Smooth muscle cell (in vitro differentiated cells): ENCODE measurements around the gene MACROD1. TPM values are rescaled to one million over a fixed set of nuclear protein-coding genes. Genes with fewer than 3 reads are reported as not detected.

Experiments
- DNase-seq: peaks from one replicate; lab custom pipeline; 2025; ENCODE audit not compliant: unreplicated experiment; lab: John Stamatoyannopoulos, UW
- H2AFZ ChIP-seq: fragments of 200-600 bp; sonication (generic); 2 replicates; pipeline ENCODE4 v1.6.0; 2016; ENCODE audit warnings: antibody characterized with exemption, low read depth, mild to moderate bottlenecking
- H3F3A ChIP-seq: fragments of 200-600 bp; sonication (generic); 2 replicates; pipeline ENCODE4 v1.6.0; 2017; ENCODE audit warnings: antibody characterized with exemption, low read depth
- H3K27ac ChIP-seq: fragments of 200-600 bp; sonication (generic); 2 replicates; pipeline ENCODE4 v1.5.1; 2016; ENCODE audit warnings: low read depth, mild to moderate bottlenecking
- H3K27me3 ChIP-seq: fragments of 200-600 bp; sonication (generic); 2 replicates; pipeline ENCODE4 v1.6.1; 2016; ENCODE audit warnings: low read depth, mild to moderate bottlenecking
- H3K36me3 ChIP-seq: fragments of 200-600 bp; sonication (generic); 2 replicates; pipeline ENCODE4 v1.5.1; 2016; ENCODE audit warnings: low read depth
- H3K4me1 ChIP-seq: fragments of 200-600 bp; sonication (generic); 2 replicates; pipeline ENCODE4 v1.5.1; 2016; ENCODE audit warnings: low read depth
- H3K4me2 ChIP-seq: fragments of 200-600 bp; sonication (generic); 2 replicates; pipeline ENCODE4 v1.6.0; 2016; ENCODE audit warnings: mild to moderate bottlenecking
- H3K4me3 ChIP-seq: fragments of 200-600 bp; sonication (generic); 2 replicates; pipeline ENCODE4 v1.5.1; 2016; ENCODE audit warnings: mild to moderate bottlenecking
- H3K79me2 ChIP-seq: fragments of 200-600 bp; sonication (generic); 2 replicates; pipeline ENCODE4 v1.6.0; 2016; ENCODE audit warnings: low read depth, mild to moderate bottlenecking
- H3K9ac ChIP-seq: fragments of 200-600 bp; sonication (generic); 2 replicates; pipeline ENCODE4 v1.6.0; 2016; ENCODE audit warnings: low read depth
- H3K9me3 ChIP-seq: fragments of 200-600 bp; sonication (generic); replicated peaks from 2 replicates; pipeline ENCODE4 v1.5.1; 2016; ENCODE audit warnings: low read depth
- H4K20me1 ChIP-seq: fragments of 200-600 bp; sonication (generic); 2 replicates; pipeline ENCODE4 v1.6.0; 2016; ENCODE audit warnings: low read depth
- WGBS: methylation state at CpG from one replicate; pipeline ENCODE4 v1.1.7; 2016; ENCODE audit warnings: low lambda C conversion rate; 5-methylcytosine and 5-hydroxymethylcytosine counted together
- polyA plus RNA-seq: library from polyadenylated mRNA; unstranded; fragments of >200 nt; fragmentation: Nextera tagmentation; extraction: Ambion mirVana; gene quantifications from 2 replicates; pipeline ENCODE4 v1.2.1, GENCODE V29; 2016
- total RNA-seq: library from RNA; depleted of rRNA; stranded (reverse); fragments of >200 nt; gene quantifications from 2 replicates; pipeline ENCODE4 v1.2.3, GENCODE V29; 2014
- TF ChIP-seq, protein P1 (sequence below): fragments of 200-600 bp; sonication (generic); IDR thresholded peaks from 2 replicates; pipeline ENCODE4 v1.5.1; 2017; ENCODE audit warnings: borderline replicate concordance, mild to moderate bottlenecking, antibody characterized with exemption; ENCODE audit not compliant: insufficient read depth, poor library complexity, severe bottlenecking

MACROD1 gene
- total and polyA plus RNA-seq, 2 experiments from 2014 or later: 9.2 to 32.6 TPM

DNA sequence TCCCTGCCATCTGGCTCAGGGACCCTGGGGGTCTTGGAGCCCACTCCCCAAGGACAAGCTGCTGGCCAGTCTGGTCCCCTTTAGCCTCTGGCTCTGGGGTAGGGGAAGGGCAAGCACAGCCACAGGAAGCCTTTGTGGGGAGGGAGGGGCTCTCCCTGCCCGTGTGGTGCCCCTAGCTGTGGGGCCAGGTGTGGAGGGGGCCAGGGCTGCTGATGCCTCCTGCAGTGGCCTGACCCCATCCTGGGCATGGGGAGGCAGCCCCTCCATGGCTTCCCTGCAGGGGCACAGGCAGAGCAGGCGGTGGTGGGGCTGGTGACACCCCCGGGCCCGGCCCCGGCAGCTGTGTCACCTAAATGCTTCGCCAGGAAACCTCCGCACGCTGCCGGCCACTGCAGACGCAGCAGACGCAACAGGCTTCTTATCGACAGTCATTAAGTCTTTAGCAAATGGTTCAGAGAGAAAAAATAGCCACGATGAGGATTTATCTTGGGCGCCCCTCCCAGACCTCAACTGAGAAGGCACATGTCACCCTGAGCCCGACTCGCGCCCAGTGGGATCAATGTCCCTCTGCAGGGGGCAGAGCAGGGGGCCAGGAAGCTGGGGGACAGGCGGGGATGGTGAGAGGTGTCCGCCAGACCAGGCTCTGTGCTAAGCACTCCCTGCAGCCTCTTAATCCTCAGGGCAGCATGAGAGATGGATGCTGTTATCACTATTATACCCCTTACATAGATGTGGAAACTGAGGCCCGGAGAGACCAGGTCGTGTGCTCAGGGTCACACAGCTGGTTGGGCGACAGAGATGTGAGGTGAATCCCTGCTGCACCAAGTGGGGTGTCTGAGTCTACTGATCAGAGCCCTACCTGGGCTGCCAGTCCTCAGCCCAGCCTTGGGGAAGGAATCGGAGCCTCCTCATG is 96.3 kb downstream of the MACROD1 start:
- Histone ChIP-seq H3F3A (no peaks in the 10 kb centered on the region), H2AFZ (no peak overlapping the region), H3K27me3 (no peaks in the 10 kb centered on the region), H4K20me1 (peaks cover 9% of the 10 kb centered on the region), H3K27ac (no peak overlapping the region), H3K9ac (no peak overlapping the region), H3K79me2 (no peaks in the 10 kb centered on the region), H3K9me3 (no peaks in the 10 kb centered on the region), H3K36me3 (no peaks in the 10 kb centered on the region), H3K4me2 (no peak overlapping the region), H3K4me3 (no peak overlapping the region), H3K4me1 (peaks cover 22% of the 10 kb centered on the region)
- TF ChIP-seq, protein P1, sequence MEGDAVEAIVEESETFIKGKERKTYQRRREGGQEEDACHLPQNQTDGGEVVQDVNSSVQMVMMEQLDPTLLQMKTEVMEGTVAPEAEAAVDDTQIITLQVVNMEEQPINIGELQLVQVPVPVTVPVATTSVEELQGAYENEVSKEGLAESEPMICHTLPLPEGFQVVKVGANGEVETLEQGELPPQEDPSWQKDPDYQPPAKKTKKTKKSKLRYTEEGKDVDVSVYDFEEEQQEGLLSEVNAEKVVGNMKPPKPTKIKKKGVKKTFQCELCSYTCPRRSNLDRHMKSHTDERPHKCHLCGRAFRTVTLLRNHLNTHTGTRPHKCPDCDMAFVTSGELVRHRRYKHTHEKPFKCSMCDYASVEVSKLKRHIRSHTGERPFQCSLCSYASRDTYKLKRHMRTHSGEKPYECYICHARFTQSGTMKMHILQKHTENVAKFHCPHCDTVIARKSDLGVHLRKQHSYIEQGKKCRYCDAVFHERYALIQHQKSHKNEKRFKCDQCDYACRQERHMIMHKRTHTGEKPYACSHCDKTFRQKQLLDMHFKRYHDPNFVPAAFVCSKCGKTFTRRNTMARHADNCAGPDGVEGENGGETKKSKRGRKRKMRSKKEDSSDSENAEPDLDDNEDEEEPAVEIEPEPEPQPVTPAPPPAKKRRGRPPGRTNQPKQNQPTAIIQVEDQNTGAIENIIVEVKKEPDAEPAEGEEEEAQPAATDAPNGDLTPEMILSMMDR: no peak
- 80% methylated on average over 23 of the region's 23 CpGs for WGBS
- DNase-seq: no peak

DNA sequence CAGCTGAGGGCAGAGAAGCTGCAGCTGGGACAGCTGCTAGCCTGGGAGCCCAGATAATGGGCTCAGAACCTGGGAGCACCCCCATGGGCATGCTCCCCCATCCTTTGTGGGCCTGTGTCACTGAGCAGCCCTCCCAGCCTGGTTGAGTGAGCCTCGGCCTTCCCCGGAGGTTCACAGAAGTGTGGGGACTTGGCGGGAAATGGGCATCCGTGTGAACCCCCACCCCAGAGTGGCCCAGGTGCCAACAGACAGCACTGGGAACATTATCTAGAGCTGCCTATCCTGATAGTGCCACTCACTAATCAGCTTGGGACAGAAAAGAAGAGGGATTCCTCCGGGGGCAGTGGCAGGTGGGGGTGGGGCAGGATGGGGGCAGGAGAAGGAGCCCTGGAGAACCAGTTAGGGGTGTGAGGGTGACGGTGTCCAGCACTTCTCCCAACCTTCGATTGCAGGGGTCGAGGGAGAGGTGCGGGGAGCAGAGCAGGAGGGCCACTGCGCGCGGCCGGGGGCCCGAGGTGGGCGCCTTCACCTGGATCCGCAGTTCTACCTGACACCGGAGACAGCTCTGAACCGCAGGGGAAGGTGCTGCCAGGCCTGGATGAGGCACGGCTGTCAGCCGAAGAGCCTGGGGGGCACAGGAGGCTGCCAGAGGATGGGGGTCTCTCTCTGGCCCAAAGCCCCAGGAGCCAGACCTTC is 97.1 kb downstream of the MACROD1 start:
- no peaks in the 10 kb centered on the region for H3K9me3 ChIP-seq
- no peak overlapping the region for H3K4me2 ChIP-seq
- no peak for DNase-seq
- H3K27ac ChIP-seq: no peak overlapping the region
- 95% methylated on average over 20 of the region's 20 CpGs for WGBS
- no peaks in the 10 kb centered on the region for H3K79me2 ChIP-seq
- H3K36me3 ChIP-seq: no peaks in the 10 kb centered on the region
- H3K4me3 ChIP-seq: no peak overlapping the region
- H3K9ac ChIP-seq: no peak overlapping the region
- TF ChIP-seq, protein P1: no peak
- peaks cover 17% of the 10 kb centered on the region for H4K20me1 ChIP-seq
- peaks cover 22% of the 10 kb centered on the region for H3K4me1 ChIP-seq
- no peaks in the 10 kb centered on the region for H3F3A ChIP-seq
- no peak overlapping the region for H2AFZ ChIP-seq
- H3K27me3 ChIP-seq: no peaks in the 10 kb centered on the region

DNA sequence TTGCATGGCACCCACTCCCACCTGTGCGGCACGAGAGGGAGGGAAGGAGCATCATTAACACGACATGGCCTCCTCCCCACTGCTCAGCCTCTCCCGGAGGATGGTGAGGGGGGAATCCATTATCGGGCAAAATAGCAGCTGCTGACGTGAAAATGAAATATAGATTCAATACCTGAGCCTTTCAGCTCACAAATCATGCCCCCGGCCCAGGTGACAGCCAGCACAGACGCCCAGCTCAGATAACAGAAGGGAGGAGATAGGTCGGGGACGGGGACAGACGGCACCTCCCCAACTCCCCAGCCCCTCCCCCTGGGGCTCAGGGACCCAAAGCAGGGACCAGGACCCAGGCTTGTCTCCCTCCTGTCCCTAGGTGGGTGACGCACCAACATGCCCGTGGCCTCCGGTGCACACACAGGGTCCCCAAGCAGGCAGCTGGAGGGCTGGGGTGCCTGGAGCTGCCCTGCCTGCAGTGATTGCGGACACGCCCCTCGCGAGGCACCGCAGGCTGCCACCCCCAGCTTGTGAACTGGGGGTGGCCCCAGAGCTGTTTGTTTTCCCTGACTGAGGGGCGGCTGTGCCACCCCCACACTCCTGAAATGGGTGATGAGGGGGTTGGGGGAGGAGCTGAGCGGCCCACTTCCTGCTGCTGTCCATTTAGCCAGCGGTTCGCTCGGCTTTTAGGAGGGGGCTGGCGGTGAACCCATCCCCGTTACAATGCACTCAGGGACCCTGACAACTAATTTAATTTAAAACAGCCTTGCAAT is 98.5 kb downstream of the MACROD1 start:
- WGBS: 75% methylated on average over 22 of the region's 26 CpGs

More for the DNA sequence above, 98.5 kb downstream of the MACROD1 start:
- no peak overlapping the region for H3K4me3 ChIP-seq
- H3F3A ChIP-seq: no peaks in the 10 kb centered on the region
- H3K4me2 ChIP-seq: no peak overlapping the region
- no peak for DNase-seq
- peaks cover 22% of the 10 kb centered on the region for H3K4me1 ChIP-seq
- no peak overlapping the region for H3K27ac ChIP-seq
- no peaks in the 10 kb centered on the region for H3K27me3 ChIP-seq
- no peaks in the 10 kb centered on the region for H3K36me3 ChIP-seq
- peaks cover 23% of the 10 kb centered on the region for H4K20me1 ChIP-seq
- H2AFZ ChIP-seq: no peak overlapping the region
- H3K9ac ChIP-seq: no peak overlapping the region
- no peaks in the 10 kb centered on the region for H3K79me2 ChIP-seq
- TF ChIP-seq, protein P1: no peak
- no peaks in the 10 kb centered on the region for H3K9me3 ChIP-seq
